GM23338 (cell line): ENCODE data around the gene TAOK3. TPM values are rescaled to one million over a fixed set of nuclear protein-coding genes. Genes with fewer than 3 reads are reported as not detected.

ENCODE experiments used
- ATAC-seq: fragments of 200-7000 bp; cut with Tn5 transposase; 3 replicates; pipeline ENCODE4 v1.9.1; 2020
- DNase-seq: peaks from one replicate; pipeline ENCODE4 v3.0.0-alpha.2; 2015; ENCODE audit warnings: low spot score
- H2AFZ ChIP-seq: fragments of 200-600 bp; sonication (generic); 2 replicates; pipeline ENCODE4 v1.8.0; 2016; ENCODE audit warnings: antibody characterized with exemption, mild to moderate bottlenecking, moderate library complexity
- H3F3A ChIP-seq: fragments of 200-600 bp; sonication (generic); replicated peaks from 2 replicates; pipeline ENCODE4 v1.8.0; 2017; ENCODE audit warnings: antibody characterized with exemption, mixed run types, low read depth
- H3K27ac ChIP-seq: fragments of 200-600 bp; sonication (generic); 2 replicates; pipeline ENCODE4 v1.6.1; 2016; ENCODE audit warnings: low read depth
- H3K27me3 ChIP-seq: fragments of 200-600 bp; sonication (generic); 2 replicates; pipeline ENCODE4 v1.8.0; 2016; ENCODE audit warnings: mild to moderate bottlenecking, mixed run types, moderate library complexity; ENCODE audit not compliant: insufficient read depth
- H3K36me3 ChIP-seq: fragments of 200-600 bp; sonication (generic); 2 replicates; pipeline ENCODE4 v1.8.0; 2016; ENCODE audit warnings: mild to moderate bottlenecking; ENCODE audit not compliant: insufficient read depth
- H3K4me1 ChIP-seq: fragments of 200-600 bp; sonication (generic); 2 replicates; pipeline ENCODE4 v1.8.0; 2016; ENCODE audit warnings: mild to moderate bottlenecking, moderate library complexity; ENCODE audit not compliant: insufficient read depth
- H3K4me2 ChIP-seq: fragments of 200-600 bp; sonication (generic); 2 replicates; pipeline ENCODE4 v1.7.1; 2017; ENCODE audit warnings: mixed run types
- H3K4me3 ChIP-seq: fragments of 200-600 bp; sonication (generic); 2 replicates; pipeline ENCODE4 v1.6.1; 2016; ENCODE audit warnings: mixed run types
- H3K79me2 ChIP-seq: fragments of 200-600 bp; sonication (generic); replicated peaks from 2 replicates; pipeline ENCODE4 v1.8.0; 2017; ENCODE audit warnings: mild to moderate bottlenecking; ENCODE audit not compliant: insufficient read depth
- H3K9me2 ChIP-seq: fragments of 200-600 bp; sonication (generic); 2 replicates; pipeline ENCODE4 v1.8.0; 2017; ENCODE audit not compliant: insufficient read depth
- H4K20me1 ChIP-seq: fragments of 200-600 bp; sonication (generic); replicated peaks from 2 replicates; pipeline ENCODE4 v1.8.0; 2017; ENCODE audit warnings: mild to moderate bottlenecking; ENCODE audit not compliant: insufficient read depth
- H3K27ac Mint-ChIP-seq: 2 replicates; pipeline ENCODE4 v1.8.0; 2020; ENCODE audit warnings: inconsistent platforms, mild to moderate bottlenecking, moderate library complexity, mixed read lengths
- H3K27me3 Mint-ChIP-seq: 3 replicates; pipeline ENCODE4 v1.8.0; 2022; ENCODE audit warnings: low read depth, mild to moderate bottlenecking, moderate library complexity, mixed read lengths, inconsistent platforms; ENCODE audit not compliant: insufficient read depth, poor library complexity
- H3K36me3 Mint-ChIP-seq: 3 replicates; pipeline ENCODE4 v1.8.0; 2021; ENCODE audit warnings: low read depth, mild to moderate bottlenecking, inconsistent platforms, moderate library complexity, mixed read lengths
- H3K4me1 Mint-ChIP-seq: 3 replicates; pipeline ENCODE4 v1.8.0; 2020; ENCODE audit warnings: mild to moderate bottlenecking, inconsistent platforms, mixed read lengths
- H3K4me3 Mint-ChIP-seq: 3 replicates; pipeline ENCODE4 v1.8.0; 2021; ENCODE audit warnings: moderate library complexity, mild to moderate bottlenecking, inconsistent platforms, mixed read lengths
- H3K9me3 Mint-ChIP-seq: 3 replicates; pipeline ENCODE4 v1.8.0; 2020; ENCODE audit warnings: moderate library complexity, mild to moderate bottlenecking, inconsistent platforms, mixed read lengths
- CREB1 ChIP-seq: fragments of 250-450 bp; sonication (Bioruptor Pico); IDR thresholded peaks from 2 replicates; pipeline ENCODE4 v1.5.0; 2020; ENCODE audit warnings: low read depth, mild to moderate bottlenecking, moderate library complexity
- ETS1 ChIP-seq: IDR thresholded peaks from 2 replicates; pipeline ENCODE4 v1.6.1; 2016; ENCODE audit warnings: antibody characterized with exemption
- EZH2 ChIP-seq: fragments of 200-600 bp; sonication (generic); IDR thresholded peaks from one replicate; pipeline ENCODE4 v1.8.0; 2017; ENCODE audit warnings: antibody characterized with exemption, mild to moderate bottlenecking, low read depth; ENCODE audit not compliant: unreplicated experiment
- EZH2phosphoT487 ChIP-seq: fragments of 200-600 bp; sonication (generic); IDR thresholded peaks from one replicate; pipeline ENCODE4 v1.8.1; 2018; ENCODE audit warnings: antibody characterized with exemption; ENCODE audit not compliant: unreplicated experiment
- JUNB ChIP-seq: IDR thresholded peaks from one replicate; pipeline ENCODE4 v1.6.1; 2016; ENCODE audit warnings: antibody characterized with exemption; ENCODE audit not compliant: unreplicated experiment
- POLR2AphosphoS5 ChIP-seq: IDR thresholded peaks from 2 replicates; pipeline ENCODE4 v1.6.1; 2016; ENCODE audit warnings: antibody characterized with exemption, low read depth
- REST ChIP-seq: IDR thresholded peaks from one replicate; pipeline ENCODE4 v1.6.1; 2018; ENCODE audit warnings: antibody characterized with exemption; ENCODE audit not compliant: unreplicated experiment
- STAT1 ChIP-seq: IDR thresholded peaks from one replicate; pipeline ENCODE4 v1.6.1; 2016; ENCODE audit warnings: antibody characterized with exemption; ENCODE audit not compliant: unreplicated experiment
- ZNF114 ChIP-seq: fragments of 250-450 bp; sonication (Bioruptor Pico); IDR thresholded peaks from 2 replicates; pipeline ENCODE4 v1.5.0; 2020; ENCODE audit warnings: mild to moderate bottlenecking, moderate library complexity
- ZNF331 ChIP-seq: fragments of 250-450 bp; sonication (Bioruptor Pico); IDR thresholded peaks from 2 replicates; pipeline ENCODE4 v1.5.0; 2020; ENCODE audit warnings: low read depth, mild to moderate bottlenecking, moderate library complexity
- polyA plus RNA-seq: library from polyadenylated mRNA; unstranded; fragments of >200 nt; fragmentation: Nextera tagmentation; extraction: Ambion mirVana; gene quantifications from 2 replicates; pipeline ENCODE4 v1.2.1, GENCODE V29; 2016
- total RNA-seq: library from RNA; depleted of rRNA; stranded (reverse); fragments of >200 nt; shearing (Covaris generic); gene quantifications from 2 replicates; pipeline ENCODE4 v1.2.3, GENCODE V29; 2014
- TF ChIP-seq, protein P1 (sequence below), 2 experiments: fragments of 200-600 bp in 1 of 2; sonication (generic) in 1 of 2; conservative IDR thresholded peaks; 2 replicates each; pipeline versions ENCODE4 v1.5.1 to v1.6.1; 2016 to 2017; ENCODE audit warnings: antibody characterized with exemption in 2 of 2, low read depth in 2 of 2, mild to moderate bottlenecking in 2 of 2, moderate library complexity in 1 of 2

Gene TAOK3
- total and polyA plus RNA-seq, 2 experiments from 2014 or later: 7.6 to 20.4 TPM

DNA sequence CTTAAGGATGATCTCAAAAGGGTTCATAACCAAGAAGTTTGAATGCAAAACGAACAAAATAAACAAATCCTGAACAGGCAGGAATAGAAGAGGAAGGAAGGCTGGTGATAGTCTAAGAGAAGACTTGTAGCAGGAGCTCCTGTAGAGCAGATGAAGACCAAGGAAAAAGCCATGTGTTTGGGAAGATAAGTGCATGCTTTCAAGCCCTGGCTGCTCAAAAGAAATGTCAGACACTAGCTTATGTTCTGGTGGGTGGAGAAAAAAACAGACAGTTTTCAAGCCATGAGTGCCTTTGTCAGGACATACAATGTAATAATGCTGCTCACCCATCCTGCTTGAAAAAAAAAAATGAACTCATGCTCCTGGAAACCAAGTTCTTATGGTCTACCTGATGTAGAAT lies 27.4 kb downstream of the TAOK3 start:
- no peaks in the 10 kb centered on the region for H3K79me2 ChIP-seq
- H2AFZ ChIP-seq: no peak overlapping the region
- no peak overlapping the region for H3K27ac ChIP-seq
- Mint-ChIP-seq H3K36me3 (no peaks in the 10 kb centered on the region), H3K27ac (no peak overlapping the region), H3K9me3 (no peaks in the 10 kb centered on the region), H3K4me3 (no peak overlapping the region), H3K27me3 (no peaks in the 10 kb centered on the region), H3K4me1 (peaks cover 24% of the 10 kb centered on the region)
- H3K27me3 ChIP-seq: no peaks in the 10 kb centered on the region
- H3K4me1 ChIP-seq: peaks cover 18% of the 10 kb centered on the region
- H3K4me2 ChIP-seq: no peak overlapping the region
- H3K36me3 ChIP-seq: no peaks in the 10 kb centered on the region
- H3K9me2 ChIP-seq: no peaks in the 10 kb centered on the region
- TF ChIP-seq REST: no peak
- no peak for TF ChIP-seq STAT1
- TF ChIP-seq EZH2: no peak
- TF ChIP-seq JUNB: no peak
- no peak for TF ChIP-seq CREB1 (CRISPR knock-in tag)
- TF ChIP-seq ZNF114: no peak
- no peak for DNase-seq
- H3K4me3 ChIP-seq: no peak overlapping the region
- no peaks in the 10 kb centered on the region for H4K20me1 ChIP-seq
- H3F3A ChIP-seq: no peaks in the 10 kb centered on the region
- ATAC-seq: no peak

GRCh38 chr12:118344829-118345228 lies 27.9 kb downstream of the TAOK3 start:
- no peak overlapping the region for H3K4me2 ChIP-seq
- H3K4me1 ChIP-seq: peaks cover 18% of the 10 kb centered on the region
- no peaks in the 10 kb centered on the region for H3K36me3 ChIP-seq
- no peaks in the 10 kb centered on the region for H3K27me3 ChIP-seq
- H3K4me3 ChIP-seq: no peak overlapping the region
- no peak for ATAC-seq
- H3K27me3 Mint-ChIP-seq: no peaks in the 10 kb centered on the region
- H3K9me2 ChIP-seq: no peaks in the 10 kb centered on the region
- no peak overlapping the region for H2AFZ ChIP-seq
- peaks cover 24% of the 10 kb centered on the region for H3K4me1 Mint-ChIP-seq
- no peak overlapping the region for H3K27ac Mint-ChIP-seq
- H3F3A ChIP-seq: no peaks in the 10 kb centered on the region
- H3K27ac ChIP-seq: no peak overlapping the region
- TF ChIP-seq EZH2phosphoT487: no peak
- TF ChIP-seq ETS1: no peak
- no peak for TF ChIP-seq ZNF331 (CRISPR knock-in tag)
- no peak for TF ChIP-seq POLR2AphosphoS5
- no peak for TF ChIP-seq CREB1 (CRISPR knock-in tag)
- TF ChIP-seq, protein P1, sequence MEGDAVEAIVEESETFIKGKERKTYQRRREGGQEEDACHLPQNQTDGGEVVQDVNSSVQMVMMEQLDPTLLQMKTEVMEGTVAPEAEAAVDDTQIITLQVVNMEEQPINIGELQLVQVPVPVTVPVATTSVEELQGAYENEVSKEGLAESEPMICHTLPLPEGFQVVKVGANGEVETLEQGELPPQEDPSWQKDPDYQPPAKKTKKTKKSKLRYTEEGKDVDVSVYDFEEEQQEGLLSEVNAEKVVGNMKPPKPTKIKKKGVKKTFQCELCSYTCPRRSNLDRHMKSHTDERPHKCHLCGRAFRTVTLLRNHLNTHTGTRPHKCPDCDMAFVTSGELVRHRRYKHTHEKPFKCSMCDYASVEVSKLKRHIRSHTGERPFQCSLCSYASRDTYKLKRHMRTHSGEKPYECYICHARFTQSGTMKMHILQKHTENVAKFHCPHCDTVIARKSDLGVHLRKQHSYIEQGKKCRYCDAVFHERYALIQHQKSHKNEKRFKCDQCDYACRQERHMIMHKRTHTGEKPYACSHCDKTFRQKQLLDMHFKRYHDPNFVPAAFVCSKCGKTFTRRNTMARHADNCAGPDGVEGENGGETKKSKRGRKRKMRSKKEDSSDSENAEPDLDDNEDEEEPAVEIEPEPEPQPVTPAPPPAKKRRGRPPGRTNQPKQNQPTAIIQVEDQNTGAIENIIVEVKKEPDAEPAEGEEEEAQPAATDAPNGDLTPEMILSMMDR (conservative IDR thresholded peaks at IDR 0.05; ENCODE audit: low read depth in 2 of 2): no peak
- TF ChIP-seq JUNB: no peak
- TF ChIP-seq ZNF114: no peak
- TF ChIP-seq STAT1: no peak
- no peak for DNase-seq
- H3K36me3 Mint-ChIP-seq: no peaks in the 10 kb centered on the region
- no peaks in the 10 kb centered on the region; the same call in 1 of the 2 replicates for H3K79me2 ChIP-seq
- H3K9me3 Mint-ChIP-seq: no peaks in the 10 kb centered on the region
- H3K4me3 Mint-ChIP-seq: no peak overlapping the region
- H4K20me1 ChIP-seq: no peaks in the 10 kb centered on the region
